ENCODE measurements around the gene SLC7A8. TPM values are rescaled to one million over a fixed set of nuclear protein-coding genes. Genes with fewer than 3 reads are reported as not detected.

SLC7A8 gene
- total and polyA plus RNA-seq, 9 donors, result 45.9 to 161 (median 95.4) TPM

GRCh38 chr14:23126548-23127278, 56.7 kb downstream of the SLC7A8 start:
- no peaks in the 10 kb centered on the region for H3K36me3 ChIP-seq
- TF ChIP-seq POLR2A (IDR thresholded peaks at IDR 0.05) (no peak), CTCF (IDR thresholded peaks at IDR 0.05) (no peak), EP300 (IDR thresholded peaks at IDR 0.05) (no peak)
- WGBS, 3 donors, result 83 to 89% (median 87%) methylated on average over 8 of the region's 8 CpGs
- peaks cover 4% of the 10 kb centered on the region for H3K4me1 ChIP-seq (ENCODE audit: insufficient read depth)
- H3K27ac ChIP-seq, result no peak overlapping the region
- no peak overlapping the region for H3K4me3 ChIP-seq
- peak in 1 of 5 donors; percentile 16 for DNase-seq
- no peaks in the 10 kb centered on the region for H3K9me3 ChIP-seq
- H3K27me3 ChIP-seq, result no peaks in the 10 kb centered on the region
- intact Hi-C loops (cut with DNase I), result loop anchor here in 1 of 4 donors (10.0 kb wide), 1 partner anchor 168 kb away; no protein-coding TSS in a partner anchor

GRCh38 chr14:23125933-23126524, 57.4 kb downstream of the SLC7A8 start:
- intact Hi-C loops (cut with DNase I), result loop anchor here in 1 of 4 donors (10.0 kb wide), 1 partner anchor 169 kb away; no protein-coding TSS in a partner anchor
- H3K27me3 ChIP-seq, result no peaks in the 10 kb centered on the region
- H3K36me3 ChIP-seq, result no peaks in the 10 kb centered on the region
- WGBS, 3 donors, result 67 to 82% (median 76%) methylated on average over 9 of the region's 9 CpGs
- H3K27ac ChIP-seq, result peak overlapping the region in 1 of 2 donors; percentile 2
- H3K9me3 ChIP-seq, result no peaks in the 10 kb centered on the region
- TF ChIP-seq CTCF (IDR thresholded peaks at IDR 0.05), result no peak
- no peak overlapping the region for H3K4me3 ChIP-seq
- H3K4me1 ChIP-seq (ENCODE audit: insufficient read depth), result peaks cover 6% of the 10 kb centered on the region
- peak in 1 of 5 donors; percentile 20 for DNase-seq

GRCh38 chr14:23125011-23125410, 58.4 kb downstream of the SLC7A8 start:
- DNase-seq, result no peak
- Histone ChIP-seq H3K9me3 (no peaks in the 10 kb centered on the region), H3K27ac (no peak overlapping the region), H3K4me3 (no peak overlapping the region), H3K27me3 (no peaks in the 10 kb centered on the region), H3K4me1 (ENCODE audit: insufficient read depth) (peaks cover 6% of the 10 kb centered on the region), H3K36me3 (no peaks in the 10 kb centered on the region)
- 45 to 61% (median 49%) methylated on average over 3 of the region's 3 CpGs for WGBS, 3 donors
- no peak for TF ChIP-seq EP300 (IDR thresholded peaks at IDR 0.05)
- TF ChIP-seq CTCF (IDR thresholded peaks at IDR 0.05), result no peak
- TF ChIP-seq POLR2A (IDR thresholded peaks at IDR 0.05), result no peak
- intact Hi-C loops (cut with DNase I), result loop anchor here in 1 of 4 donors (10.0 kb wide), 1 partner anchor 170 kb away; no protein-coding TSS in a partner anchor

- intact Hi-C loops (cut with DNase I), result loop anchor here in 1 of 4 donors (10.0 kb wide), 1 partner anchor 170 kb away; no protein-coding TSS in a partner anchor
- Histone ChIP-seq H3K36me3 (no peaks in the 10 kb centered on the region), H3K27me3 (no peaks in the 10 kb centered on the region), H3K4me3 (no peak overlapping the region), H3K9me3 (no peaks in the 10 kb centered on the region), H3K27ac (peak overlapping the region in 1 of 2 donors; percentile 11), H3K4me1 (ENCODE audit: insufficient read depth) (peaks cover 6% of the 10 kb centered on the region)
- WGBS, 3 donors, result 80 to 93% (median 90%) methylated on average over 13 of the region's 13 CpGs
- TF ChIP-seq EP300 (IDR thresholded peaks at IDR 0.05) (no peak), CTCF (IDR thresholded peaks at IDR 0.05) (no peak), POLR2A (IDR thresholded peaks at IDR 0.05) (no peak)
- peak in 1 of 5 donors; percentile 0 for DNase-seq
Measured at GRCh38 chr14:23124337-23124954, 59.0 kb downstream of the SLC7A8 start.
